CD14-positive monocyte (primary cell): ENCODE measurements around the gene RERE. TPM values are rescaled to one million over a fixed set of nuclear protein-coding genes. Genes with fewer than 3 reads are reported as not detected.

ENCODE experiments used
- DNase-seq, 3 donors: peaks; one replicate each; pipeline ENCODE4 v3.0.0-alpha.2; 2011 to 2022
- H2AFZ ChIP-seq: 2 replicates; pipeline ENCODE4 v1.6.0; 2012; ENCODE audit warnings: mild to moderate bottlenecking, low read depth, low read length, inconsistent platforms; ENCODE audit not compliant: insufficient read depth, poor library complexity, severe bottlenecking
- H3K27ac ChIP-seq, 2 donors: 1 replicate in 1 of 2; 2 replicates in 1 of 2; pipeline ENCODE4 v1.5.1; 2012 to 2013; ENCODE audit warnings: low read length in 2 of 2, control low read depth in 1 of 2, inconsistent platforms in 1 of 2, low read depth in 1 of 2, mild to moderate bottlenecking in 1 of 2
- H3K27me3 ChIP-seq, 2 donors: one replicate each; pipeline versions ENCODE4 v1.6.0 to v1.6.1; 2011 to 2013; ENCODE audit warnings: low read length in 2 of 2; ENCODE audit not compliant: control insufficient read depth in 2 of 2, insufficient read depth in 2 of 2
- H3K36me3 ChIP-seq, 2 donors: replicated peaks in 1 of 2; 1 replicate in 1 of 2; 2 replicates in 1 of 2; pipeline versions ENCODE4 v1.5.1 to v1.6.1; 2012 to 2013; ENCODE audit warnings: low read length in 2 of 2, control low read depth in 1 of 2, inconsistent platforms in 1 of 2, mild to moderate bottlenecking in 1 of 2; ENCODE audit not compliant: insufficient read depth in 2 of 2, control insufficient read depth in 1 of 2
- H3K4me1 ChIP-seq, 2 donors: 1 replicate in 1 of 2; 2 replicates in 1 of 2; pipeline versions ENCODE4 v1.5.1 to v1.6.1; 2012 to 2013; ENCODE audit warnings: low read length in 2 of 2, control low read depth in 1 of 2, inconsistent platforms in 1 of 2, mild to moderate bottlenecking in 1 of 2, moderate library complexity in 1 of 2; ENCODE audit not compliant: insufficient read depth in 2 of 2, control insufficient read depth in 1 of 2
- H3K4me2 ChIP-seq: replicated peaks from 2 replicates; pipeline ENCODE3; 2012; ENCODE audit warnings: low read length, moderate library complexity, mild to moderate bottlenecking; ENCODE audit not compliant: poor library complexity, severe bottlenecking; ENCODE audit errors: extremely low read depth
- H3K4me3 ChIP-seq, 3 experiments: fragments of 200-600 bp in 1 of 3; sonication (generic) in 1 of 3; replicated peaks in 1 of 3; 1 replicate in 2 of 3; 2 replicates in 1 of 3; pipeline ENCODE4 v1.5.1; 2011 to 2013; ENCODE audit warnings: low read length in 3 of 3, mild to moderate bottlenecking in 3 of 3, control low read depth in 2 of 3, low read depth in 2 of 3, inconsistent platforms in 1 of 3, moderate library complexity in 1 of 3
- H3K79me2 ChIP-seq: 2 replicates; pipeline ENCODE4 v1.6.0; 2012; ENCODE audit warnings: mild to moderate bottlenecking, control low read depth, inconsistent platforms, low read length, moderate library complexity; ENCODE audit not compliant: insufficient read depth
- H3K9ac ChIP-seq: 2 replicates; pipeline ENCODE4 v1.6.0; 2017; ENCODE audit warnings: low read length, mild to moderate bottlenecking; ENCODE audit not compliant: insufficient read depth, poor library complexity, severe bottlenecking
- H3K9me3 ChIP-seq, 2 donors: replicated peaks in 1 of 2; 1 replicate in 1 of 2; 2 replicates in 1 of 2; pipeline versions ENCODE4 v1.5.1 to v1.6.1; 2012 to 2013; ENCODE audit warnings: low read length in 2 of 2, control low read depth in 1 of 2; ENCODE audit not compliant: control insufficient read depth in 1 of 2, insufficient read depth in 1 of 2
- H4K20me1 ChIP-seq: 2 replicates; pipeline ENCODE4 v1.6.0; 2012; ENCODE audit warnings: mild to moderate bottlenecking, low read length, control low read depth, moderate library complexity; ENCODE audit not compliant: insufficient read depth
- H3K27ac Mint-ChIP-seq, 7 donors: one replicate each; pipeline ENCODE4 v1.8.0; 2020; ENCODE audit warnings: mild to moderate bottlenecking in 7 of 7, mixed read lengths in 7 of 7, moderate library complexity in 6 of 7, inconsistent platforms in 2 of 7
- H3K27me3 Mint-ChIP-seq, 3 donors: one replicate each; pipeline ENCODE4 v1.8.0; 2021 to 2022; ENCODE audit warnings: low read depth in 3 of 3, mild to moderate bottlenecking in 3 of 3, mixed read lengths in 3 of 3, moderate library complexity in 3 of 3, inconsistent platforms in 1 of 3
- H3K36me3 Mint-ChIP-seq, 2 donors: one replicate each; pipeline ENCODE4 v1.8.0; 2020; ENCODE audit warnings: mixed read lengths in 2 of 2, inconsistent platforms in 1 of 2, mild to moderate bottlenecking in 1 of 2
- H3K4me1 Mint-ChIP-seq: one replicate; pipeline ENCODE4 v1.8.0; 2020; ENCODE audit warnings: mild to moderate bottlenecking, mixed read lengths
- H3K4me3 Mint-ChIP-seq, 2 donors: one replicate each; pipeline ENCODE4 v1.8.0; 2020; ENCODE audit warnings: mild to moderate bottlenecking in 2 of 2, mixed read lengths in 2 of 2, moderate library complexity in 1 of 2
- H3K9me3 Mint-ChIP-seq, 7 donors: one replicate each; pipeline ENCODE4 v1.8.0; 2020 to 2022; ENCODE audit warnings: mixed read lengths in 7 of 7, mild to moderate bottlenecking in 6 of 7, moderate library complexity in 6 of 7, inconsistent platforms in 2 of 7
- WGBS: methylation state at CpG from one replicate; pipeline ENCODE4 v1.1.5; 2013; ENCODE audit warnings: missing lambda C conversion rate; ENCODE audit not compliant: insufficient coverage; 5-methylcytosine and 5-hydroxymethylcytosine counted together
- intact Hi-C, 2 donors: fragments of 100-400 bp; cut with micrococcal nuclease; formaldehyde crosslinking; loops; one replicate each; pipeline versions ENCODE4 v1.15.0 to v1.15.1; 2023
- polyA plus RNA-seq, 3 donors: library from polyadenylated mRNA; depleted of rRNA in 1 of 3; unstranded in 2 of 3; stranded (reverse) in 1 of 3; fragments of 300-500 nt in 2 of 3; fragments of >200 nt in 1 of 3; fragmentation: Illumina TruSeq in 2 of 3; gene quantifications; 1 replicate in 2 of 3; 2 replicates in 1 of 3; pipeline ENCODE4 v1.2.3, GENCODE V29; 2012 to 2021
- TF ChIP-seq, protein P1 (sequence below): fragments of 200-600 bp; IDR thresholded peaks from one replicate; pipeline ENCODE4 v1.8.0; 2022; ENCODE audit warnings: antibody characterized with exemption, mild to moderate bottlenecking

RERE gene
- polyA plus RNA-seq, 3 donors: 1.2 to 19.4 (median 3.8) TPM

DNA sequence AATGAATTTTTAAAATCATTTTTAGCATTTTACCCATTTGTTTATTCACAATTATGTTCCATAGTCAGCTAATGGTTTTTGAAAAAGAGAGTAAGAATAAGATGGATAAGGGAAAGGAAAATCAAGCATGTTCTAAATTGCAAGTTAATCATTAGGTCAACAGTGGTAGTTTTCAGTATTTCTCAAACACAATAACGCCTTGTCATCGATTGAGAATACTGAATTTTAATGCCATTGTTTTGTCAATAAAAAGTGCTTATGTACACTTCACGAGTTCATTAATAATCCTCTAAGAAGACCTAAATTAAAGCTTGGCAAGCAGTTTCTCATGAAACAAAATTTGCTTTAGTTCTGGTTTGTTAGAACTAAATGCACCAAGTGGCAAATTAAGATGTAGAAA, 100.3 kb downstream of the RERE start:
- H3K27me3 Mint-ChIP-seq: peaks cover 0 to 4% (median 0%) of the 10 kb centered on the region in 3 donors
- Histone ChIP-seq H3K36me3 (no peaks in the 10 kb centered on the region), H3K27ac (no peak overlapping the region), H3K4me1 (peaks cover 13 to 20% of the 10 kb centered on the region in 2 donors), H3K4me3 (no peak overlapping the region), H3K4me2 (no peak overlapping the region), H3K9me3 (no peaks in the 10 kb centered on the region), H4K20me1 (no peaks in the 10 kb centered on the region), H2AFZ (no peak overlapping the region), H3K27me3 (no peaks in the 10 kb centered on the region), H3K79me2 (peaks cover 9% of the 10 kb centered on the region), H3K9ac (no peak overlapping the region)
- no peak overlapping the region for H3K27ac Mint-ChIP-seq
- H3K9me3 Mint-ChIP-seq: no peaks in the 10 kb centered on the region
- intact Hi-C loops: no loop called here
- no peak for DNase-seq
- no peaks in the 10 kb centered on the region for H3K36me3 Mint-ChIP-seq
- peaks cover 23% of the 10 kb centered on the region for H3K4me1 Mint-ChIP-seq
- TF ChIP-seq, protein P1, sequence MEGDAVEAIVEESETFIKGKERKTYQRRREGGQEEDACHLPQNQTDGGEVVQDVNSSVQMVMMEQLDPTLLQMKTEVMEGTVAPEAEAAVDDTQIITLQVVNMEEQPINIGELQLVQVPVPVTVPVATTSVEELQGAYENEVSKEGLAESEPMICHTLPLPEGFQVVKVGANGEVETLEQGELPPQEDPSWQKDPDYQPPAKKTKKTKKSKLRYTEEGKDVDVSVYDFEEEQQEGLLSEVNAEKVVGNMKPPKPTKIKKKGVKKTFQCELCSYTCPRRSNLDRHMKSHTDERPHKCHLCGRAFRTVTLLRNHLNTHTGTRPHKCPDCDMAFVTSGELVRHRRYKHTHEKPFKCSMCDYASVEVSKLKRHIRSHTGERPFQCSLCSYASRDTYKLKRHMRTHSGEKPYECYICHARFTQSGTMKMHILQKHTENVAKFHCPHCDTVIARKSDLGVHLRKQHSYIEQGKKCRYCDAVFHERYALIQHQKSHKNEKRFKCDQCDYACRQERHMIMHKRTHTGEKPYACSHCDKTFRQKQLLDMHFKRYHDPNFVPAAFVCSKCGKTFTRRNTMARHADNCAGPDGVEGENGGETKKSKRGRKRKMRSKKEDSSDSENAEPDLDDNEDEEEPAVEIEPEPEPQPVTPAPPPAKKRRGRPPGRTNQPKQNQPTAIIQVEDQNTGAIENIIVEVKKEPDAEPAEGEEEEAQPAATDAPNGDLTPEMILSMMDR: no peak
- H3K4me3 Mint-ChIP-seq: no peak overlapping the region
- no CpG with 5 or more reads among the region's 3 CpGs for WGBS

DNA sequence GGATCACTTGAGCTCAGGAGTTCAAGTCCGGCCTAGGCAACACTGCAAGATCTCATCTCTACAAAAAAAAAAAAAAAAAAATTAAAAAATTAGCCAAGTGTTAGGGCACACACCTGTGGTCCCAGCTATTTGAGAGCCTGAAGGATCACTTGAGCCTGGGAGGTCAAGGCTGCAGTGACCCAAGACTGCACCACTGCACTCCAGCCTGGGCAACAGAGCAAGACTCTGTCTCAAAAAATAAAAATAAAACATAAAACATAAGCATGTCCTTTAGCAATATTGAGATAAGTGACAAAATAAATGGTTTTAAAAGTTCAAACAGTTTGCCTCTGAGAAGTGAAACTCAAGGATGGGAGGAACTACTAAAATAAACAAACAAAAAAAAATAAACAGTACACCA, 101.2 kb downstream of the RERE start:
- no peaks in the 10 kb centered on the region for H3K27me3 ChIP-seq
- no peak overlapping the region for H3K4me3 Mint-ChIP-seq
- H3K79me2 ChIP-seq: peaks cover 10% of the 10 kb centered on the region
- intact Hi-C loops: no loop called here
- no peaks in the 10 kb centered on the region for H3K9me3 Mint-ChIP-seq
- DNase-seq: no peak
- peaks cover 16 to 19% of the 10 kb centered on the region in 2 donors for H3K4me1 ChIP-seq
- no peak overlapping the region for H3K4me3 ChIP-seq
- WGBS: 100% methylated on average over 1 of the region's 1 CpG
- H3K27me3 Mint-ChIP-seq: peaks cover 0 to 4% (median 0%) of the 10 kb centered on the region in 3 donors
- H3K27ac Mint-ChIP-seq: no peak overlapping the region
- no peaks in the 10 kb centered on the region for H4K20me1 ChIP-seq
- H3K9me3 ChIP-seq: no peaks in the 10 kb centered on the region
- no peak overlapping the region for H3K4me2 ChIP-seq
- no peaks in the 10 kb centered on the region for H3K36me3 Mint-ChIP-seq
- H2AFZ ChIP-seq: no peak overlapping the region
- no peak overlapping the region for H3K9ac ChIP-seq
- H3K27ac ChIP-seq: no peak overlapping the region
- H3K4me1 Mint-ChIP-seq: peaks cover 18% of the 10 kb centered on the region
- no peaks in the 10 kb centered on the region for H3K36me3 ChIP-seq
- TF ChIP-seq, protein P1: no peak
